ENCODE measurements around the gene BPGM. TPM values are rescaled to one million over a fixed set of nuclear protein-coding genes. Genes with fewer than 3 reads are reported as not detected.

Gene BPGM
- 28.2 TPM for total RNA-seq

DNA sequence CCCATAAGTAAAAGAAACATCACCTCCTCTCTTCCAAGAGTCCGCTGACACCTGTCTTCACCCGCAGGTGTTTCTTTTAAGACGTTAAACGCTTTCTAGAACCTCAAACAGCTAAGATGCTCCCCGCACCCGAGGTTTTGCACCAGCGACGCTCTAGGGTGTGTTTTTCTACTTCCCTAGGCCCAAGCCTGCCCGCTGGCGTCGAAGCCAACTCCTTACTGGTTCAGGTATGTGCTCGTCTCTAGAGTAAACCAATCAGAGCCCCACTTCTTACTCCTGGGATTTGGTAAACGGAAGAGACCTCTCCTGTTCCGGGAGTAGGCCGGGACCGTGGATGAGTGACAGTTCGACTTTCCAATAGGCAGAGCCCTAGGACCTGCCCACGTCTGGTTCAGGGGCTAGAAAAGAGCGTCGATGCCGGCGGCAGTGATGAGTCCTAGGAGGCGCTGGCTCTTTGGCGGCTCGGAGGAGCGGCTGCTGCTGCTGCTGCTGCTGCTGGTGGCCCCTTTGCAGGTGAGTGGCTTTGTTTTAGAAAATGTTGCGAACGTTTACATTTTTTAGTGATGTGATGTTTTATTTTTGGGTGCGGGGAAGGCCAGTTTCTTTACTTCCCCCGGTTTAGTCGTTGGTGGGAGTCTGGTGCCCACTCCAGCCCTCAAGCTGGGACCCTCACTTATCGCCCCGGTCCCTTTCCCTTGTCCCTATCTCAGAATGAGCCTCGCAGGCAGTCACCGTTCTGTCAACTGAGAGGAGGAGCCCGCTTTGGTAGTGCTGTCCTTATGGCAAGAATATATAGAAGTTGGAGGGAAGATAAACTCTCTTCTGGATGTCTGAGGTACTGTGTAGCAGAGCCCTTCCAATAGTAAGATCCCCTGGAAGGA is at the start of gene BPGM:
Gene BPGM (plus strand): TSS at position 429 of the 881 bp plus-strand sequence. CDS start 14,655 bp downstream, outside the sequence.
- intact Hi-C loops (cut with DNase I): no loop called here
- ATAC-seq (peak; percentile 100), DNase-seq (ENCODE audit: low spot score) (peak; percentile 98)

DNA sequence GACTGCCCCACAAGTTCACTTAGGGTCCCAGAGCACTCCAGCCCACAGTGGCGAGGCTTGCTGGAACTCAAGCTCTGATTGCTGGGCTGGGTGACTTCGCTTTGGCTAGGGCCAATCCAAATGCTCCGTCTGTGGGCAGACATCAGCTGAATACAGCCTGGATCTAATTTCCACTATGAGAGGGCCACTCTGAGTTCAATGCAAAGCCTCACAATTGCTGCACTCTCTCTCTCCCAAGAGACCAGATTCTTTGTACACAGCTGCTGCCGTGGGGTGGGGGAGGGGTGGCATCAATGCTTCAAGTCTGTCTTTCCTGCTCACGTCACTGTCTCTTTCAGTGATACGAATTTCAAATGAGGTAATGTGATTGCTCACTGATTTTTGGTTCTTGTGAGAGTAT is 47.3 kb upstream of the BPGM start:
- intact Hi-C loops (cut with DNase I): no loop called here
- peak; percentile 55 for ATAC-seq
- no peak for DNase-seq (ENCODE audit: low spot score)

GRCh38 chr7:134601459-134601858 is 45.2 kb upstream of the BPGM start:
- DNase-seq (ENCODE audit: low spot score) (no peak), ATAC-seq (no peak)
- intact Hi-C loops (cut with DNase I): no loop called here

GRCh38 chr7:134602881-134603451 is 43.7 kb upstream of the BPGM start:
- intact Hi-C loops (cut with DNase I): no loop called here
- ATAC-seq: peak; percentile 37

GRCh38 chr7:134605978-134606923 is 40.4 kb upstream of the BPGM start:
- peak; percentile 87 for DNase-seq (ENCODE audit: low spot score)
- intact Hi-C loops (cut with DNase I): no loop called here
- ATAC-seq: peak; percentile 94

More at GRCh38 chr7:134602881-134603451, 43.7 kb upstream of the BPGM start:
- DNase-seq (ENCODE audit: low spot score): no peak

- intact Hi-C loops (cut with DNase I): loop anchor here (10.0 kb wide), 1 partner anchor 177 kb away; no protein-coding TSS in a partner anchor
- no peak for DNase-seq (ENCODE audit: low spot score)
- no peak for ATAC-seq
Measured at GRCh38 chr7:134611611-134612151, 35.0 kb upstream of the BPGM start.

GRCh38 chr7:134612197-134612596 is 34.5 kb upstream of the BPGM start:
- ATAC-seq: no peak
- no peak for DNase-seq (ENCODE audit: low spot score)
- intact Hi-C loops (cut with DNase I): loop anchor here (10.0 kb wide), 1 partner anchor 177 kb away; no protein-coding TSS in a partner anchor

- intact Hi-C loops (cut with DNase I): loop anchor here (10.0 kb wide), 1 partner anchor 179 kb away; no protein-coding TSS in a partner anchor
- ATAC-seq: peak; percentile 95
- no peak for DNase-seq (ENCODE audit: low spot score)
Measured at GRCh38 chr7:134613623-134614347, 32.9 kb upstream of the BPGM start.

DNA sequence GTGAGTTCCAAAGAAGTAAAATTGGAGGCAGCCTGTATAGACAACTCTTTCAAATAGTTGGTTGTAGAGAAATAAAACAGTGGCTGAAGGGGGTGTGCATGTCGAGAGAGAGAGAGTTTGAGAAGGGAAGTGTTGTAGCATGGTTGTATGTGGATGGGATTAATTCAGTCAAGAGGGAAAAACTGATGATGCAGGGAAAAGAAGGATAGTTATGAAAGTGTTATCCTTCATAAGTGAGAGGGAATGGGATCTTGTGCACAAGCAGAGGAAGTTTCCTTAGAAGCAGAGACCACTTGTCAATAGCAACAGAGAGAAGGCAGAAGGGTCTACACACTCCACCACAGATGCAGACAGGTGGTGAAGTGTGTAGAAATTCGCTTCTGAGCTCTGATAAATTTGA is 30.0 kb upstream of the BPGM start:
- ATAC-seq (no peak), DNase-seq (ENCODE audit: low spot score) (no peak)
- intact Hi-C loops (cut with DNase I): loop anchor here (10.0 kb wide), 1 partner anchor 182 kb away; no protein-coding TSS in a partner anchor

GRCh38 chr7:134618756-134619530 is 27.7 kb upstream of the BPGM start:
- DNase-seq (ENCODE audit: low spot score) (no peak), ATAC-seq (no peak)
- intact Hi-C loops (cut with DNase I): loop anchor here (10.0 kb wide), 1 partner anchor 184 kb away; no protein-coding TSS in a partner anchor

DNA sequence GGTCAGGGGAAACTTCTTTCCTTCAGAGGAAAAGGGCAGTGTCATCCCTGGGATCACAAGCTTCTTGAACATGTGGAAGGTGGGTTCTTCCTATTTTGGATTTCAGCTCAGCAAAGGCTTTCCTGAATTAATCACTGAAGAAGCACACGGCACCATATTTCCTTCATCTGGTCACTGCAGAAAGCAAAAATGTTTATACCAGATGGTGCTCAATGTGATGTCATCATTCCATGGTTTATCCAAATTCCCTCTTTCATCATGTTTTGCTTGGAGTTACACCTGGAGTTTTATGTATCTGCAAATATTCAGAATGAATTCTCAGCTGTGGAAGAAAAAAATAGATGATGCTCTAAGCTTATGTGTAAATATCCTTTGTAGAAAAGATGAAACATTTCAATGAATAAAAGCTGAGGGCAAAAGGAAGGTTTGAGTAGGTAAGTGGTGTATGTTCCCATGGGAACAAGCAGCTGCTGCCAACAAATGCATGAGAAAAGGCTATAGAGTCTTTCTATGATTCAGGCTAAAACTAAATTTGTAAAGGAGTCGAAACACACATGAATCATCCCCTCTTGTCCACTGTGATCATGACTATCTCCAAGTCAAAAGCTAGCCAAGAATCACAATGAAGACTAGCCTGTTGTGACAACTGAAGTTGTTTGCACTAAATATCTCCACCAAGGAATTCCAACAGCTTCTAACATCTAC is 26.9 kb upstream of the BPGM start:
- no peak for DNase-seq (ENCODE audit: low spot score)
- ATAC-seq: peak; percentile 49
- intact Hi-C loops (cut with DNase I): loop anchor here (10.0 kb wide), 1 partner anchor 185 kb away; no protein-coding TSS in a partner anchor

DNA sequence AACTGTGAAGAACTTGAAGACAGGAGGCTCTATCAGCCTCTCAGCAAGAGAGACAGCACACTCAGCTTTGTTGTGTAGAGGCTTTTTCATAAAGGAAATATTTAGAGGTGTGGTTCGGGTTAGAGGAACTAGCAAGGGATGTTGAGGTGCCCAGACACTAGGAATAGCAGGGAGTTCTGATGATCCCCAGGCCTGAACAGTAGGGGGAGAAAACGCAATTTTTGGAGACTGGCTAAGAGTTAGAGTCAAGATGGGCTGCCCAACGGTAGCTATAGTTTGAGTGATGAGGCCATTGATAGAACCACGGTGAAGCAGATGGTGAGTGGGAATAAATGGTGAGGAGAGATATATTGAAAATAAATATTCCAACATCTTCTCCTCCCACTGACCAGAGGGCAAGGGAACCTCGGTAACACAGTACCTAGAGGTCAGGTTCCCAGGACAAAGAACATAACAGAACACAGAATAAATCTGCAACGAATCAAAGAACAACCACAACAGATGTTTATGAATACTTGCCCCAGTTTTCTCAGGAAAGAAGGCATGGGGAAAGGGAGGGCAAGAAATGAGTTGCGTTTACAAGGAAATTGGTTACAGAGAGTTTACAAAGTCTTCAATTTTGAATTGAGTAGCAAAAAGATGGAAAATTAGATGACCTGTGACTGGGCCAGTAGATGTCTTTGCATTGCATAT is 24.2 kb upstream of the BPGM start:
- no peak for DNase-seq (ENCODE audit: low spot score)
- intact Hi-C loops (cut with DNase I): no loop called here
- ATAC-seq: no peak

DNA sequence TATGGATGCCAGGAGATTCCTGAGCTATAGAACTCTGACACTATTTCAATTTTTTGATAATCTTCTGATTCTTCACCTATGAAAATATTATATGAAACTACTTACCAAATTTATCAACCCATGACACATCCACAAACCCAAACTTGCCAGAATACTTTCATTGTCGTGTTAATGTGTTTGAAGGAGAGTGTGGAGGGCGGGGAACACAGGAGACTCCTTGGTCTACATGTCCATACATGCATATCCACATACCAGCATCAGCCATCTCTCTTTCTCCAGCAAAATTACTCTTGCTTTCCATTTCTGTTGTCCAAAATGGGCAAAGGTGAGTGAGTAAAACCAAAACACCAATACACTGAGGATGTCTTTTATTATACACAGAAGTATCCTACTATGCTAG is 23.5 kb upstream of the BPGM start:
- ATAC-seq (no peak), DNase-seq (ENCODE audit: low spot score) (no peak)
- intact Hi-C loops (cut with DNase I): no loop called here

- DNase-seq (ENCODE audit: low spot score): no peak
- ATAC-seq: no peak
- intact Hi-C loops (cut with DNase I): no loop called here
Measured at GRCh38 chr7:134625550-134625949, 21.1 kb upstream of the BPGM start.

- intact Hi-C loops (cut with DNase I): no loop called here
- ATAC-seq: no peak
Measured at GRCh38 chr7:134627109-134627774, 19.4 kb upstream of the BPGM start.

GRCh38 chr7:134627775-134628153 is 18.9 kb upstream of the BPGM start:
- intact Hi-C loops (cut with DNase I): no loop called here
- DNase-seq (ENCODE audit: low spot score): no peak
- no peak for ATAC-seq

More at GRCh38 chr7:134627109-134627774, 19.4 kb upstream of the BPGM start:
- DNase-seq (ENCODE audit: low spot score): no peak

All from sciatic nerve (tissue), 2 donors.